Transverse colon (tissue), 4 donors: ENCODE results near the gene EIF3D.

Experiments used
- CTCF ChIP-seq, 5 experiments: fragments of 200-600 bp in 3 of 5; fragments of 450-650 bp in 2 of 5; sonication (generic) in 3 of 5; IDR thresholded peaks; 1 replicate in 2 of 5; 2 replicates in 3 of 5; pipeline ENCODE4 v1.5.1; 2016 to 2017; ENCODE audit warnings: antibody characterized with exemption in 5 of 5, inconsistent platforms in 3 of 5, mild to moderate bottlenecking in 2 of 5, moderate library complexity in 1 of 5
- POLR2AphosphoS5 ChIP-seq, 3 donors: sonication (generic); formaldehyde crosslinking; IDR thresholded peaks; one replicate each; pipeline ENCODE4 v1.6.1; 2016; ENCODE audit warnings: antibody characterized with exemption in 3 of 3

GRCh38 chr22:36510384-36510783 is 18.6 kb downstream of the EIF3D start:
- TF ChIP-seq CTCF (IDR thresholded peaks at IDR 0.05) (no peak), POLR2AphosphoS5 (IDR thresholded peaks at IDR 0.05) (no peak)
